Ishikawa (cell line): Measurements from ENCODE around the gene UTP11.

Experiments used
- CEBPB ChIP-seq: IDR thresholded peaks from 2 replicates; pipeline ENCODE4 v1.6.1; 2012
- CREB1 ChIP-seq: IDR thresholded peaks from 2 replicates; pipeline ENCODE4 v1.6.1; 2012; ENCODE audit warnings: low read depth
- EGR1 ChIP-seq: IDR thresholded peaks from 2 replicates; pipeline ENCODE4 v1.6.1; 2012
- EP300 ChIP-seq: IDR thresholded peaks from 2 replicates; pipeline ENCODE4 v1.6.1; 2012; ENCODE audit warnings: borderline replicate concordance
- MAX ChIP-seq: IDR thresholded peaks from 2 replicates; pipeline ENCODE4 v1.6.1; 2012
- NFIC ChIP-seq: IDR thresholded peaks from 2 replicates; pipeline ENCODE4 v1.6.1; 2012
- RAD21 ChIP-seq: IDR thresholded peaks from 2 replicates; pipeline ENCODE4 v1.6.1; 2012; ENCODE audit warnings: low read depth
- REST ChIP-seq: IDR thresholded peaks from 2 replicates; pipeline ENCODE4 v1.6.1; 2012; ENCODE audit warnings: low read depth, mild to moderate bottlenecking
- TAF1 ChIP-seq: IDR thresholded peaks from 2 replicates; pipeline ENCODE4 v1.6.1; 2012; ENCODE audit warnings: low read depth, mild to moderate bottlenecking
- TEAD4 ChIP-seq: IDR thresholded peaks from 2 replicates; pipeline ENCODE4 v1.6.1; 2012
- YY1 ChIP-seq: IDR thresholded peaks from 2 replicates; pipeline ENCODE4 v1.6.1; 2012; ENCODE audit warnings: low read depth
- ZBTB7A ChIP-seq: IDR thresholded peaks from 2 replicates; pipeline ENCODE4 v1.6.1; 2012; ENCODE audit warnings: low read depth

GRCh38 chr1:38028671-38029070, 16.1 kb downstream of the UTP11 start:
- TF ChIP-seq TAF1, result no peak
- TF ChIP-seq MAX, result no peak
- TF ChIP-seq CEBPB, result no peak
- no peak for TF ChIP-seq NFIC
- no peak for TF ChIP-seq CREB1
- no peak for TF ChIP-seq YY1
- no peak for TF ChIP-seq EP300
- TF ChIP-seq REST, result no peak
- no peak for TF ChIP-seq EGR1
- no peak for TF ChIP-seq RAD21
- no peak for TF ChIP-seq TEAD4
- TF ChIP-seq ZBTB7A, result no peak
